ENCODE measurements around the gene SYNE4. TPM values are rescaled to one million over a fixed set of nuclear protein-coding genes. Genes with fewer than 3 reads are reported as not detected.

The SYNE4 gene
- total and polyA plus RNA-seq, 9 of the 15 experiments (the other 6 are each of a cell fraction or from before 2014, with no cell fraction given) = 0.03 to 0.65 (median 0.29) TPM

DNA sequence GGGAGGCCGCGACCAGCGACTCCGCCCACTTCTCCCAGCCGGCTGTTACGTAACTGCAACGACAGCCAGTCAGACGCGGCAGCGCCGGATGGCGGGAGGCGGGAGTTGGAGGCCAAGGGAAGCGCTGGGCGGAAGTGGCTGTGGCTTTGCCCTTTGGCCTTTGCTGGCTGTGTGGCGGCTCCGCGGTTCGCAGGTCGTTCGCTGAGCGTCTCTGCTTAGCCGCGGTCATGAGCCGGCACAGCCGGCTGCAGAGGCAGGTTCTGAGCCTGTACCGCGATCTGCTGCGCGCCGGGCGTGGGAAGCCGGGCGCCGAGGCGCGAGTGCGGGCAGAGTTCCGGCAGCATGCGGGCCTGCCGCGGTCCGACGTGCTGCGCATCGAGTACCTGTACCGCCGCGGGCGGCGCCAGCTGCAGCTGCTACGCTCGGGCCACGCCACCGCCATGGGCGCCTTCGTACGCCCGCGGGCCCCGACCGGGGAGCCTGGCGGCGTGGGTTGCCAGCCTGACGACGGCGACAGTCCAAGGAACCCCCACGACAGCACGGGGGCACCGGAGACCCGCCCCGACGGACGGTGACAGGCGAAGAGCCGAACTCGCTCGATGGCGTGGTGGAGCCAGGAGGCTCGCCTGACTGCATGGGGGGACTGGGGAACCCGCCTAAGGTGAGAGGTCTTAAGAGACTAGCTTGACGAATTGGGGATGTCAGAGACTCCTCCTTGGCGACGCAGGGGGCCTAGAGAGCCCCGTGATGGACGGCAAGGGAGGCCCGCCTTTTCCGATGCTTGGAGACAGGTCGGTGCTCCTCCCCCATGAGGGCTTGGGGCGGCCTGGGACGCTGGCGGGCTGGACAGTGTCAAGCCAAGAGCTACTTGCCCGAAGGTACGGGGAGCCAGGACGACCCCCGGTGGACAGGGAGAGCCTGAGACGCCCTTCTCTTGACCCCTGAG, 13.3 kb downstream of the SYNE4 start, which contains the start of gene SDHAF1 (continued):
- TF ChIP-seq, protein P1, sequence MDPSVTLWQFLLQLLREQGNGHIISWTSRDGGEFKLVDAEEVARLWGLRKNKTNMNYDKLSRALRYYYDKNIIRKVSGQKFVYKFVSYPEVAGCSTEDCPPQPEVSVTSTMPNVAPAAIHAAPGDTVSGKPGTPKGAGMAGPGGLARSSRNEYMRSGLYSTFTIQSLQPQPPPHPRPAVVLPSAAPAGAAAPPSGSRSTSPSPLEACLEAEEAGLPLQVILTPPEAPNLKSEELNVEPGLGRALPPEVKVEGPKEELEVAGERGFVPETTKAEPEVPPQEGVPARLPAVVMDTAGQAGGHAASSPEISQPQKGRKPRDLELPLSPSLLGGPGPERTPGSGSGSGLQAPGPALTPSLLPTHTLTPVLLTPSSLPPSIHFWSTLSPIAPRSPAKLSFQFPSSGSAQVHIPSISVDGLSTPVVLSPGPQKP (CRISPR knock-in tag; IDR thresholded peaks at IDR 0.05) = no peak
- TF ChIP-seq PHTF2 (CRISPR knock-in tag; IDR thresholded peaks at IDR 0.05) (no peak), FIP1L1 (IDR thresholded peaks at IDR 0.05; ENCODE audit: low read depth, low read length, poor library complexity, severe bottlenecking) (peak; percentile 81), HSF4 (CRISPR knock-in tag; IDR thresholded peaks at IDR 0.05; ENCODE audit: borderline replicate concordance) (no peak), RFX7 (CRISPR knock-in tag; IDR thresholded peaks at IDR 0.05) (no peak), NONO (IDR thresholded peaks at IDR 0.05; ENCODE audit: low read depth in 2 of 2, low read length in 1 of 2) (peak in 1 of 2 experiments; percentile 76; a peak in 2 of 4 replicates), ESRRB (CRISPR knock-in tag; IDR thresholded peaks at IDR 0.05; ENCODE audit: borderline replicate concordance) (no peak), ZNF551 (CRISPR knock-in tag; IDR thresholded peaks at IDR 0.05) (no peak), ZNF445 (CRISPR knock-in tag; IDR thresholded peaks at IDR 0.05; ENCODE audit: low read depth) (no peak), RBM25 (IDR thresholded peaks at IDR 0.05; ENCODE audit: low read depth, low read length, severe bottlenecking) (peak; percentile 76), ZNF263 (CRISPR knock-in tag; IDR thresholded peaks at IDR 0.05; ENCODE audit: borderline replicate concordance) (peak; percentile 69), HEY1 (CRISPR knock-in tag; IDR thresholded peaks at IDR 0.05; ENCODE audit: borderline replicate concordance) (no peak), SRSF7 (optimal IDR thresholded peaks at IDR 0.05; ENCODE audit: low read depth, low read length) (no peak), JUNB (CRISPR knock-in tag; conservative IDR thresholded peaks at IDR 0.05) (no peak), ZBTB17 (CRISPR knock-in tag; IDR thresholded peaks at IDR 0.05) (no peak)
- TF ChIP-seq, protein P2, sequence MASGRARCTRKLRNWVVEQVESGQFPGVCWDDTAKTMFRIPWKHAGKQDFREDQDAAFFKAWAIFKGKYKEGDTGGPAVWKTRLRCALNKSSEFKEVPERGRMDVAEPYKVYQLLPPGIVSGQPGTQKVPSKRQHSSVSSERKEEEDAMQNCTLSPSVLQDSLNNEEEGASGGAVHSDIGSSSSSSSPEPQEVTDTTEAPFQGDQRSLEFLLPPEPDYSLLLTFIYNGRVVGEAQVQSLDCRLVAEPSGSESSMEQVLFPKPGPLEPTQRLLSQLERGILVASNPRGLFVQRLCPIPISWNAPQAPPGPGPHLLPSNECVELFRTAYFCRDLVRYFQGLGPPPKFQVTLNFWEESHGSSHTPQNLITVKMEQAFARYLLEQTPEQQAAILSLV (tag; IDR thresholded peaks at IDR 0.05) = no peak
- TF ChIP-seq, protein P3, sequence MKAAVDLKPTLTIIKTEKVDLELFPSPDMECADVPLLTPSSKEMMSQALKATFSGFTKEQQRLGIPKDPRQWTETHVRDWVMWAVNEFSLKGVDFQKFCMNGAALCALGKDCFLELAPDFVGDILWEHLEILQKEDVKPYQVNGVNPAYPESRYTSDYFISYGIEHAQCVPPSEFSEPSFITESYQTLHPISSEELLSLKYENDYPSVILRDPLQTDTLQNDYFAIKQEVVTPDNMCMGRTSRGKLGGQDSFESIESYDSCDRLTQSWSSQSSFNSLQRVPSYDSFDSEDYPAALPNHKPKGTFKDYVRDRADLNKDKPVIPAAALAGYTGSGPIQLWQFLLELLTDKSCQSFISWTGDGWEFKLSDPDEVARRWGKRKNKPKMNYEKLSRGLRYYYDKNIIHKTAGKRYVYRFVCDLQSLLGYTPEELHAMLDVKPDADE (conservative IDR thresholded peaks at IDR 0.05; ENCODE audit: control insufficient read depth, low read depth, low read length) = no peak; the same call in 1 of the 2 replicates
- TF ChIP-seq, protein P4, sequence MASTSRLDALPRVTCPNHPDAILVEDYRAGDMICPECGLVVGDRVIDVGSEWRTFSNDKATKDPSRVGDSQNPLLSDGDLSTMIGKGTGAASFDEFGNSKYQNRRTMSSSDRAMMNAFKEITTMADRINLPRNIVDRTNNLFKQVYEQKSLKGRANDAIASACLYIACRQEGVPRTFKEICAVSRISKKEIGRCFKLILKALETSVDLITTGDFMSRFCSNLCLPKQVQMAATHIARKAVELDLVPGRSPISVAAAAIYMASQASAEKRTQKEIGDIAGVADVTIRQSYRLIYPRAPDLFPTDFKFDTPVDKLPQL (IDR thresholded peaks at IDR 0.05; ENCODE audit: extremely low read depth, insufficient read length) = no peak
- TF ChIP-seq, protein P5, sequence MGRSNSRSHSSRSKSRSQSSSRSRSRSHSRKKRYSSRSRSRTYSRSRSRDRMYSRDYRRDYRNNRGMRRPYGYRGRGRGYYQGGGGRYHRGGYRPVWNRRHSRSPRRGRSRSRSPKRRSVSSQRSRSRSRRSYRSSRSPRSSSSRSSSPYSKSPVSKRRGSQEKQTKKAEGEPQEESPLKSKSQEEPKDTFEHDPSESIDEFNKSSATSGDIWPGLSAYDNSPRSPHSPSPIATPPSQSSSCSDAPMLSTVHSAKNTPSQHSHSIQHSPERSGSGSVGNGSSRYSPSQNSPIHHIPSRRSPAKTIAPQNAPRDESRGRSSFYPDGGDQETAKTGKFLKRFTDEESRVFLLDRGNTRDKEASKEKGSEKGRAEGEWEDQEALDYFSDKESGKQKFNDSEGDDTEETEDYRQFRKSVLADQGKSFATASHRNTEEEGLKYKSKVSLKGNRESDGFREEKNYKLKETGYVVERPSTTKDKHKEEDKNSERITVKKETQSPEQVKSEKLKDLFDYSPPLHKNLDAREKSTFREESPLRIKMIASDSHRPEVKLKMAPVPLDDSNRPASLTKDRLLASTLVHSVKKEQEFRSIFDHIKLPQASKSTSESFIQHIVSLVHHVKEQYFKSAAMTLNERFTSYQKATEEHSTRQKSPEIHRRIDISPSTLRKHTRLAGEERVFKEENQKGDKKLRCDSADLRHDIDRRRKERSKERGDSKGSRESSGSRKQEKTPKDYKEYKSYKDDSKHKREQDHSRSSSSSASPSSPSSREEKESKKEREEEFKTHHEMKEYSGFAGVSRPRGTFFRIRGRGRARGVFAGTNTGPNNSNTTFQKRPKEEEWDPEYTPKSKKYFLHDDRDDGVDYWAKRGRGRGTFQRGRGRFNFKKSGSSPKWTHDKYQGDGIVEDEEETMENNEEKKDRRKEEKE (IDR thresholded peaks at IDR 0.05; ENCODE audit: borderline replicate concordance in 1 of 2, control insufficient read depth in 1 of 2, low read depth in 2 of 2, low read length in 1 of 2) = no peak

Measured in K562 (cell line).